ENCODE results near the gene KRTCAP2.
"Not testable (repeated sequence)": the region's sequence is repeated elsewhere in the genome, so short reads cannot be mapped to it uniquely, and the experiment has no call there.

Gene KRTCAP2

GRCh38 chr1:155199792-155200191 lies 26.7 kb upstream of the KRTCAP2 start:
- no peak for DNase-seq (ENCODE audit: low spot score)

- no peak for DNase-seq (ENCODE audit: low spot score)
Measured at GRCh38 chr1:155198547-155198906, 25.4 kb upstream of the KRTCAP2 start.

GRCh38 chr1:155197901-155198546 lies 24.9 kb upstream of the KRTCAP2 start:
- no peak for DNase-seq (ENCODE audit: low spot score)

- DNase-seq (ENCODE audit: low spot score), result no peak
Measured at GRCh38 chr1:155196893-155197638, 24.0 kb upstream of the KRTCAP2 start.

GRCh38 chr1:155196103-155196892 lies 23.2 kb upstream of the KRTCAP2 start:
- peak; percentile 58 for DNase-seq (ENCODE audit: low spot score)

- DNase-seq (ENCODE audit: low spot score), result no peak
Measured at GRCh38 chr1:155195201-155196102, 22.3 kb upstream of the KRTCAP2 start.

- DNase-seq (ENCODE audit: low spot score), result not testable (repeated sequence)
Measured at GRCh38 chr1:155193991-155194240, 20.8 kb upstream of the KRTCAP2 start.

- DNase-seq (ENCODE audit: low spot score), result no peak
Measured at GRCh38 chr1:155193275-155193990, 20.3 kb upstream of the KRTCAP2 start.

GRCh38 chr1:155192346-155193274 lies 19.5 kb upstream of the KRTCAP2 start:
- DNase-seq (ENCODE audit: low spot score), result no peak

- DNase-seq (ENCODE audit: low spot score), result no peak
Measured at GRCh38 chr1:155191904-155192303, 18.8 kb upstream of the KRTCAP2 start.

- DNase-seq (ENCODE audit: low spot score), result not testable (repeated sequence)
Measured at GRCh38 chr1:155189926-155190325, 16.8 kb upstream of the KRTCAP2 start.

- no peak for DNase-seq (ENCODE audit: low spot score)
Measured at GRCh38 chr1:155188268-155188667, 15.2 kb upstream of the KRTCAP2 start.

- DNase-seq (ENCODE audit: low spot score), result no peak
Measured at GRCh38 chr1:155187456-155187891, 14.4 kb upstream of the KRTCAP2 start.

GRCh38 chr1:155186794-155187455 lies 13.8 kb upstream of the KRTCAP2 start:
- no peak for DNase-seq (ENCODE audit: low spot score)

GRCh38 chr1:155186067-155186793 lies 13.1 kb upstream of the KRTCAP2 start:
- DNase-seq (ENCODE audit: low spot score), result no peak

- no peak for DNase-seq (ENCODE audit: low spot score)
Measured at GRCh38 chr1:155185783-155186066, 12.6 kb upstream of the KRTCAP2 start.

- no peak for DNase-seq (ENCODE audit: low spot score)
Measured at GRCh38 chr1:155184835-155185782, 12.0 kb upstream of the KRTCAP2 start.

GRCh38 chr1:155184351-155184811 lies 11.3 kb upstream of the KRTCAP2 start:
- no peak for DNase-seq (ENCODE audit: low spot score)
